CD4-positive, alpha-beta T cell treated with Interleukin-6 at 100 ng/mL for 8 hours (primary cell): ENCODE measurements around the gene RAPGEF1.
"Not testable (repeated sequence)": the region's sequence is repeated elsewhere in the genome, so short reads cannot be mapped to it uniquely, and the experiment has no call there.

Source experiments
- DNase-seq: peaks from one replicate; pipeline ENCODE4 v3.0.0-alpha.2; 2020; ENCODE audit warnings: mixed read lengths, low spot score

The RAPGEF1 gene

DNA sequence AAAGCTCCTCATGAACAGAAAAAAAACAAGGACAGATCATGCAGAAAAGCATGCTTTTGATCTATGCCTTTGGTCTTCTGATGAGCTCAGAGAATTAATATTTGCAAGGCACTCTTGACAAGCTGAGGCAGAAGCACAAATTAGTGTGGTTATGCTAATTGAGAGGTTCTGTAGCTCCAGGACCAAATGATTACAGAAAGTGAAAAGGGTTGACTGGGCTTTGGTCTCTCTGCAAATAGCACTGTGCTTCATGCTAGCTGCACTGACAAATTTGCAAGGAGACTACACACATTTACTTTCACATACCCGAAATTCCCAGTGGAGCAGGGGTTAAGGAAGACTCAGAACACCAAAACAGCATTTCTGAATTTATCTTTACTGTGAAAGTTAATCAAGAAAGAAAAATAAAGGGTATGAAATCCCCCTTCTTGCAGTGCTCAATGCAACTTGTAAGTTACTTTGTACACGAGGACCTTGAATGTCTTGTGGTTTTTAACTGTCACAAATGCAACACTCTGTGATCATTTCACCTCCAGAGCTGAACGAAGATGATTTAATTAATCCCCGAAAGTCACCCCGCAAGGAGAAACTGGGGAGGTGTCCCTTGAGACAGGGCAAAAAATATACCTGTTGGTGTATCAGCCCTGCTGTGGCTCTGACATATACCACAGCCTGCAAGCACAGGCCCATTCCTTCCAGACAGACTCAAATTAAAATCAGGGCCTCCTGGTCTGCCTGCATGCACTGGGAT is 11.9 kb downstream of the RAPGEF1 start:
- DNase-seq: peak; percentile 19

- DNase-seq: no peak
These were observed 12.6 kb downstream of the RAPGEF1 start for GRCh38 chr9:131727184-131727759.

- no peak for DNase-seq
These were observed 15.2 kb downstream of the RAPGEF1 start for GRCh38 chr9:131724683-131725082.

GRCh38 chr9:131723632-131724031 is 16.2 kb downstream of the RAPGEF1 start:
- no peak for DNase-seq

DNA sequence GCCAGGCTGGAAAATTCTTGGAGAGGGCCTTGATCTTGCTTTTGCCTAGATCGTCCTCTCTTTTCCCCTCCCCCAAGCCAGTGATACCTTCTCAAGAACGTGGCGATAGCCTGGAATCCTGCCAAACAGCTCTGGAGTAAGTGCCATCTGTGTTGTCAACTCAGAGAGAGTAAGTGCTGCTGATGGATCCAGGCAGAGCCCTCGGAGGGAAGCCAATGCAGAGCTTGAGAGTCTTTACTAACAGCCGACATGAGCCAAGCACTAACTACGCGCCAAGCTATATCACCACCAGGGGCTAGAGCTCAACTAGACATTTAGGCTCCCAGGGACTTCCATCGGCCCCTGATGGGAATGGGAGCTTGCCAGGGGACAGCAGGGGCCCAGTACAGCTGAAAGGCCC is 17.6 kb downstream of the RAPGEF1 start:
- DNase-seq: no peak

DNA sequence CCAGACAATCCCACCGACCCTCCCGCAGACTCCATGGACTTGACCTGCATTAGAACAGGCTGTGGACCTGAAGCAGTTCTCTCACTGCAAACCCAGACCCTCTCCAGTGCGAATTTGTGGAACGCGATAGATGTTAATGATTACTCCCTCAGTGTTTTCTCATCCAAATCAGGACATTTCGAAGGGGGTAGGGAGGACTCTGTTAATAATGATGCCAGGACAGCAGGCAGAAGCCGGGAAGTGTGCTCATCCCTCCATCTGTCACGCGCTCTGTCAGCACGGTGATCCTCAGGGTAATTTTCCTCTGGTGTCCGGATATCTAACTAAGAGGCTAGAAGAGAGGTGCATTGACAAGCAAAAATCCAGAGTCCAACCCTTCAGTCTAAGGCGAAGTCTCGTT is 18.8 kb downstream of the RAPGEF1 start:
- DNase-seq: no peak

GRCh38 chr9:131720330-131720729 is 19.5 kb downstream of the RAPGEF1 start:
- DNase-seq: no peak

GRCh38 chr9:131719262-131719908 is 20.5 kb downstream of the RAPGEF1 start:
- DNase-seq: no peak

- DNase-seq: no peak
These were observed 22.0 kb downstream of the RAPGEF1 start for GRCh38 chr9:131717719-131718460.

GRCh38 chr9:131715906-131716305 is 24.0 kb downstream of the RAPGEF1 start:
- no peak for DNase-seq

DNA sequence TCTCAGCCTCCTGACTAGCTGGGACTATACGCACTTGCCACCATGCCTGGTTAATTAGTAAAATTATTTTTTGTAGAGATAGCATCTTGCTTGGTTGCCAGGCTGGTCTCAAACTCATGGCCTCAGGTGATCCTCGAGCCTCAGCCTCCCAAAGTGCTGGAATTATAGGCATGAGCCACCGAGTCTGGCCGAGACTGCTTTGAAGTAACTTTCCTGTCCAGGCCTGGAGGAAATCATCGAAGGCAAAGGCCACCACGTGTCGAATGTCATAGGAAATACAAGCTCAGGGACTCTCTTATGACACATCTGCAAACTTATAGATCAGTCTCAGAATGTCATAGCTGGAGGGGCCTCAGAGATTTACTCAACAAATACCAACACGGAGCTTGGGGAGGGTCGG is 25.1 kb downstream of the RAPGEF1 start:
- no peak for DNase-seq

DNA sequence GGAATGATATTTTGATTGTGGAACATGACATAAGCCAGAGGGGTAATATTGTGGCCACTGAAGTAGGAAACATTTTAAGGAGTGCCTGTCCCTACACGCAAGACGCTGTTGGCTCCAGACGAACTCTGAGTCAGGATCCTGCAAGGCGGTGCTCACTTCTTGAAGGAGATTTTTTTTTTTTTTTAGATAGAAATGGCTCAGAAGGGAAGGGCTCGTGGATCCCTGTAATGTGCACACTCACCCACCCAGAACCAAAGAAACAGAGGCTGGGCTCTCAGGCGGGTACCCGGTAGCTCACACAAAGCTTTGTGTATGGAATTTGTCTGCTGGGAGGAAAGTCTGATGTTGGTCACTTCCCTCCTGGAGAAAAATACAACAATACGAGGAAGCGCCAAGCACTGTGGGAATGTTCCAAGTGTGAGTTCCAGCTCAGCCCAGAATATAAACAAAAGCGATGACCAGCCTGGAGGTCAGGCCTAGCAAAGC is 25.7 kb downstream of the RAPGEF1 start:
- no peak for DNase-seq

DNA sequence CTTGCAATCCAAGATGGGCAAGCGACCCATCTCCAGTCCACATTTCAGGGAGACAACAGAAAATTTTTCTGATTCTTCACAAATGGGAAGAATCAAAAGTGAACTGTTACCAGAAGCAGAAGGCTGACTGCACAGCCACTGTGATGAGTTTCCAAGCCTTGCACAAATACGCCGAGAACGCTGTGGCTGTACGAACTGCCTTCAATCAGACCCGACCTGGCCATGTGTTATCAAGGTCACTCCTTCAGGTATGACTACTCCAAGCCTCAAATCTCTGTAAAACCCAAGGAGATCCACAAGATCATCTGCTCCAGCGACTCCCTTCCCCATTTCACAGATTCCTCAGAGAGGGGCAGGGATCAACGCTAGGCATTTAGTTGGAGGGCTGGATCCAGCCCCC is 26.9 kb downstream of the RAPGEF1 start:
- no peak for DNase-seq

- DNase-seq: no peak
These were observed 27.6 kb downstream of the RAPGEF1 start for GRCh38 chr9:131712151-131712716.

- DNase-seq: no peak
These were observed 30.0 kb downstream of the RAPGEF1 start for GRCh38 chr9:131709771-131710431.

GRCh38 chr9:131709010-131709770 is 30.7 kb downstream of the RAPGEF1 start:
- DNase-seq: not testable (repeated sequence)

DNA sequence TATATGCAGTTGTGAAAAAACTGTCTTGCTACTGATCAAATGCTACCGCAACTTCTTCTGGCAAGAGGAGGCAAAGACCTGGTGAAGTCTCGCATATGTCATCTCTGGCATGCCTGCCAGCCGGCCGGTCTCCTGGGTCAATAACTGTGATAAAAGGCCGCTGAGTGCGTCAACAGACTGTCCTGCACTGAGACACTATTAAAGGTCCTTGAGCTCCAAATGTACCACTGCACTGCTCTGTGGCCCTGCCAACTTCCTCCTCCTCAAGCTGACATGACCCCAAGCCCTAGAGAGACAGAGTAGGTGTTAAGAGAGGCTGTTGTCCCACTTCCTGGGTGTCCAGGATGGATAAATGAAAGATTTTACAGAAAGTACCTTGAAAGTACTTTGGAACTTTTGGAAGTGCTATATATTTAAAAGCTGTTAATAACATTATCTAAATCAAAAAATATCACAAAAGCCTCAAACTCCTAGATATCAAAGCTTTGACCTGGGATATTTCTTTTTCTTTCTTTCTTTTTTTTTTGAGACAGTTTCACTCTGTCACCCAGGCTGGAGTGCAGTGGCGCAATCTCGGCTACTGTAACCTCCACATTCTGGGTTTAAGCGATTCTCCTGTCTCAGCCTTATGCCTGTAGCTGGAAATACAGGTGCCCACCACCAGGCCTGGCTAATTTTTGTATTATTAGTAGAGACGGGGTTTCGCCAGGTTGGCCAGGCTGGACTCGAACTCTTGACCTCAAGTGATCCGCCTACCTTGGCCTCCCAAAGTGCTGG is 31.5 kb downstream of the RAPGEF1 start:
- no peak for DNase-seq

DNA sequence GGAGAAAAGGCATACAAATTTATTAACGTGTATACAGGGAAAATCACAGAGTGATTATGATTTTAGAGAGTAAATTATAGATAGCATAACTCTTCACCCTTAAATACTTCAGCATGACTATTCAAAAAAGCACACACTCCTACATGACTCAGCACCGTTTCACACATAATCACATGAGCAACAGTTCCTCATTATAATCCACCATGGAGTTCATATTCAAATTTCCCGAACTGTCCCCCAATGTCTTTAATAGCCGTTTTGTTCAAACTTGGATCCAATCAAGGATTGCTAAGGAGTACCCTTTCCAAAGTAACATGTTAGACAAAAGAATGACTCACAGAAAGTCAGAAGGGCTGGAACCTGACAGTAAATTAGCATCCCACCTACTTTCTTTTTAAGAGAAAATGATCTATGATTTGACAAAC is 32.1 kb downstream of the RAPGEF1 start:
- DNase-seq: no peak

DNA sequence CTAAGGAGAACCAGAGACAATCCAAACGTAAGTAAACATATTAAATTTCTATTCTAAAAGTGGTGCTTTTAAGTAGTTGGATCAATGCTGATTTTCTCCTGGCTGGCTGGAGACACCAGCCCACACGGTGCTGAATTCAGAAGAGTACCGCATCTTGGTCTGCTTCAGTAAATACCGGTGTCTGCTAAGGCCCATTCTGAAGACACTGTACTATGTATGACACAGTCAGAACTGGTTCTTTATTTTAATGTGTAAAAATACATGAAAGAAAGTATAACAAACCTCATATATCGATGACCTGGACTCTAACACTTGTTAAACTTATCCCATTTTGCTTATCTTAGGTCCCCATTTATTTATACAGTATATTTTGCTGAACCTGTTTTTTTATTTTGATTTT is 32.8 kb downstream of the RAPGEF1 start:
- DNase-seq: no peak

DNA sequence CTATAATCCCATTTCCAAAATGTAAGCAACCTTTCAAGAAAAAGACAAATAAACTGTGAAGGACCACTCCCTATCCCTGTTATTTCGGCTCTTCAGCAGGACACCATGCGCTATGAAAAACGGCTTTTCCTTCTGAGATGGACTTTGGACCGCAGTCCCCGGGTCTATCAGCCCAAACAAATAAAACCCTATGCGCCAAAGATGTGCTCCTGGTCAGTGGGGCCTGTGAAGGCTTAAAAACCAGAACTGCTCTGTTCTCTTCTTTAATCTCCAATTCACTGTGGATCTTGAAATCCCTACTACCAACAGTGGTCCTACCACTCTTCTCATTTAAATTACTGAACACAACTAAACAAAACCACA is 33.3 kb downstream of the RAPGEF1 start:
- DNase-seq: no peak
